ENCODE data around the gene SMARCD3.

The SMARCD3 gene

DNA sequence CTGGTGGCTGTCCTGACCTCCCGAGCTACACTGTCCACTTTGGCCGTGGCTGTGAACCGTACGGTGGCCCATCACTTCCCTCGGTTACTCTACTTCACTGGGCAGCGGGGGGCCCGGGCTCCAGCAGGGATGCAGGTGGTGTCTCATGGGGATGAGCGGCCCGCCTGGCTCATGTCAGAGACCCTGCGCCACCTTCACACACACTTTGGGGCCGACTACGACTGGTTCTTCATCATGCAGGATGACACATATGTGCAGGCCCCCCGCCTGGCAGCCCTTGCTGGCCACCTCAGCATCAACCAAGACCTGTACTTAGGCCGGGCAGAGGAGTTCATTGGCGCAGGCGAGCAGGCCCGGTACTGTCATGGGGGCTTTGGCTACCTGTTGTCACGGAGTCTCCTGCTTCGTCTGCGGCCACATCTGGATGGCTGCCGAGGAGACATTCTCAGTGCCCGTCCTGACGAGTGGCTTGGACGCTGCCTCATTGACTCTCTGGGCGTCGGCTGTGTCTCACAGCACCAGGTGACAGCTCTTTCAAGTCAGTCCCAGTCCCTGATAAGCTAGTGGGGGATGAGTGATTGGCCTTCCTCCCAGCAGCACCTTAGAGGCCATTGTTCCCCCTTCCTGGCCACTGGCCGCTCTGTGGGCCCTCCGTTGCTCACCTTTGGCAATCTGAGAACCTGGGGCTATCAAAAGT, 13.3 kb downstream of the SMARCD3 start:
- no peak for DNase-seq

GRCh38 chr7:151233804-151234203, 14.7 kb downstream of the SMARCD3 start:
- DNase-seq = no peak

DNA sequence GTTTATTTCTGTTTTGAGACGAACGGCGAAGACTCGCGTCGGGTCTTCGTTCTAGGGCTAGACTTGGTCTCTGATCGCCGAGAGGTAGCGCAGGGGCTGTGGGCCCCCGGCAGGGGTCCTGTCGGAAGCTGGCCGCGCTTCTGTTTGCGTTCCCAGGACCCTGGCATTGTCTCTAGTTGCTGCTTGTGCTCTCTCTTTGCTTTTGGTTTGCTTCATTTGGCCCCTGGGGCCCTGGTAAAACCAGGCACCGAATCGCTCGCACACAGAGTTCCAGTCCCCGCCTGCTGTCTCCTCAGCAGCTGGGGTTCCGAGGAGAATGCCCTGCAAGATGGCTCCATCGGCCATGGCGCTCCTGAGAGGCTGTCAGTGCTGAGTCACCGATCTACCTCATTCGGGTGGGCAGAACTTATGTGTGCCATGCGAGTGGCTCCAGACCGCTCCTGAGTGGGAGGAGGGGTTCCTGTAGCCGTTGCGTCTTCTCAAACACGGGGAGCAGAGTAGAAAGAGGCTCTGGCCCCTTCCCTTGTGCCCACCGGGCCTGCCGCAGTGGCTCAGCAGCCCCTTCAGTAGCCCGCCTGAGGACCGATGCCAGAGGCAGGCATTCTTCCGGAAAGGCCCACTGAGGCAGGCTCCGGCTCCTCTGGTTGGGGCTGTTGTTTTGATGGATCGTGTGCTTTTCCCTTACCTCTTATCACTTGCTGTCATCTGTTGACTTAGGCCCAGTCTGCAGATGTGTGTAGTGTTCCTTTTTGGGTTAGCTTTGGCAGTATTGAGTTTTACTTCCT, 15.4 kb downstream of the SMARCD3 start:
- peak; percentile 47 for DNase-seq

GRCh38 chr7:151232091-151232916, 16.2 kb downstream of the SMARCD3 start, which contains the start of gene CHPF2:
Gene CHPF2 (plus strand): TSS chr7:151232483. CDS start chr7:151234012, 1,529 bp downstream.
- peak; percentile 81 for DNase-seq

- DNase-seq = no peak
Observed at GRCh38 chr7:151231080-151231479, 17.4 kb downstream of the SMARCD3 start.

DNA sequence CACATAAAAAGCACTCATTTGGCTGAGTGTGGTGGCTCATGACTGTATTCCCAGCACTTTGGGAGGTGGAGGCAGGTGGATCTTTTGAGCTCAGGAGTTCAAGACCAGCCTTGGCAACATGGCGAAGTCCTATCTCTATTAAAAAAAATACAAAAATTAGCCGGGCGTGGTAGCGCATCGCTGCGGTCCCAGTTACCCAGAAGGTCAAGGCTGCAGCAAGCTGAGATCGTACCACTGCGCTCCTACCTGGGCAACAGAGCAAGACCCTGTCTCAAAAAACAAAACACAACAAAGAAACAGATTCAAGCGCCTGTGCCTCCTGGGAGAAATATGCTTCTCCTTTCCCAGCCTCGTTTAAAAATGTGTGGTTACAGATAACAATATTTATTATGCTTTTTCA, 19.2 kb downstream of the SMARCD3 start:
- DNase-seq = no peak

GRCh38 chr7:151228024-151228866, 20.2 kb downstream of the SMARCD3 start:
- no peak for DNase-seq

DNA sequence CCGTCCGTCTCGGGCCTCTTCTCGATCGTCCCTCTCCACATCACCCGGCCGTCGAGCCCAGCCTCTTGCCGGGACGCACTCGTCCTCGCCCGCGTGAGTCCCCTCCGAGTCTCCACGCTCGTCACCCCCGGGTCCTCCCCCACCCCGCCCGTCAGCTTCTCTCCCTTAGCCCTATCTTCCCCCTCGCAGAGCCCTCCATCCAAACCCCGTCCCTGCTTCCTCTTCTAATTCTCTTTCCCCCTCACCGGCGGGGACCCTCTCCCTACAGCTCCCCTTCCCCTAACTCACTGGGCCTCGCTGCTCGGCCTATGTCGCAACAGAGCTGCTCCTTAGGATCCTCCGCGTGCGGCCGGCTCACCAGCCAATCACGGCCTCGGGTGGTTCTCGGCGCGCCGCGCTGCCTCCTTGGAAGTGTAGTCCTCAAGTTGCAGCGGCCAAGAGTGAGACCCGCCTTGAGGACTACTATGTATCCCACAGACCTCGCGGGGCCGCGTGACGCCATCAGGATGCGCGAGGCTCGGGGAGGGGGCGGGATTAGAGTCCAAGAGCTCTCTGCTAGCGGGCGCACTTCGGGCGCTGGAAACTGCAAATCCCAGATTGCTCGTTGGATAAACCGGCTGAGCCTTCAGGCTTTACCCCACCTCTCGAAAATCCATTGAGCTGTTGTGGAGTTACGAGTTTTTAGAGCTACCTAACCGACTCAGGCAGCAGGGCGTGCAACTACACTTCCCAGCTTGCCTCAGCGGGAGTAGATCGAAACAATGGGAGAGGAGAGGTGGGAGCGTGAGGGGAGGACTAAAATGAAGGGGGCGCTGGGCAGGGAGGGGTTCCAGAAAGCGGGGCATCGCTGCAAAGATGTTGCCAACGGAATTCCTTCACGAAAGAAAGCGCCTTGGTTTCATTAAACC, 21.4 kb downstream of the SMARCD3 start, which contains the start of gene ABCF2:
ABCF2 (minus strand) TSS at position 331 of the 908 bp plus-strand sequence. CDS start 747 bp downstream, outside the sequence.
- peak; percentile 99 for DNase-seq

DNA sequence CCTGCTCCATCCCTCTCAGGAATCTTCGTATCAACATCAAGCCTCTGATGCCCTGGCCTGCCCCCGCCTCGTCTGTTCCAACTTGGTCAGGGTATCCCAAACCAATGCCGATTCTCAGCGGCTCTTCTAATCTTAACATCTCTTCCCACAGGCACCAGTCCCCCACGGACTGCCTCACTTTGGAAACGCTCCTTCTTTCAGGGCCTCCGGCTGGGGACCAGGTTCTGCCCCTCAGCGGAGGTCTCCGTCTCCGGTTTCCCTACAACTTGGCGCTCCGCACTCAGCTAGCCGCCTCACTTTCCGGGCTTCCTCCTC, 22.0 kb downstream of the SMARCD3 start:
- no peak for DNase-seq

DNA sequence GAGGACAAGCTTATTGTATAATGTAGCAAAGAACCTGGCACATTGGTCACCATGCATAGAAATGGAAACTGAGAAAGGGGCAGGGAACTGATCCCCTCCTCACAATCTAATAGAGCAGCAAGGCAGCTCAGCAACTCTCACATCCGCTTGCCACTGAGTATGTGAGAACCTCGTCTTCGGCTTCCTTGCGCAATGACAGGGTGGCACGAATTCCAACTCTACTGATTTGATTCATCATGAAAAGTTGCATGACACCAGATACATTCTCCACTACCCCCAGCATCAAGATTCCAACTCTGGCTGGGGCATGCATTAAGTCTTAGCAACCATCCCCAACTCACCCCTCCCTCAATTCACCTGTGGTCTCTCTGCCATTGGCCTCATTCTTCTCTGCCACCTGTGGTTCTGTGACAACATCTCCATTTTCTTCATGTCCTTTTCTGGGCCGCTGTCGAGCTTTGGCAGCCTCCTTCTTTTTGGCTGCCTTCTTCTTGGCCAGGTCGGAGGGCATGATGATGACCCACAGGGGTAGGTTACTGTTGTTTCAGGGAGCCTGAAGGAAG, 22.5 kb downstream of the SMARCD3 start:
- no peak for DNase-seq

DNA sequence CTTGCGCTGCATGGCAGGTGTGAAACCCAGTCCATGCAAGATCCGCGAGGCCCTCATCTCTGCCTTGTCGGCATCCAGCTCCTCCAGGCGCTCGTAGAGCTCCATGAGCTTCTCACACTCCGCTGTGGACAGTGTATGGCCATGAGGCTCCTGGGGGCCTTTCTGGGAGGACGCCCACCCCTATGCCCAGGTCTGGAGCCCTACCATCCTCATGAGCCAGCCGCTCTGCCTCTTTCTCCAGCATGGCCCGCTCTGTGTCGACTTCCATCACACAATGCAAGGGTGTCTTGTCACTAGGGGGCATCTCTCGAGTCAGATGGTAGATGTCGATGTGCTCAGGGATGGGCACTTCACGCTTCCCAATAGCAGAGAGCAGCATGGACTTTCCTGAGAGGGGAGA, 24.8 kb downstream of the SMARCD3 start:
- no peak for DNase-seq

DNA sequence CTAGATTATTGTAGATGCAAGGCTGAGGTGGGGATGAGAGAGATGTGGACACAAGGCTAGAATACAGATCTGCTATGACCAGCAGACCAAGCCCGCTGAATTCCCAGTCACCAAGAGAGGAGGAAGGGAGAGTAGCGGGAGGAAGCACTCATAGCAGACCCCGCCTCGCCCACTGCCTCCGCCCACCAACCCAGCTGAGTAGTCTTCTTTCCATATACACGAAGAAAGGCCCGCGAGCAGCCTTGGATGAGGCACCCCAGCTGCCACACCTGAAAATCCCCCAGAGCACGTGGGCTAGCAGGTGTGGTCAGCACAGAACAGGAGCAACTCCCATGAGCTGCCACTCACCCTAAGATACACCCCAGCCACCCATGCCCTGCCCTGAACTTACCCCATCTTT, 30.3 kb downstream of the SMARCD3 start:
- DNase-seq = no peak

GRCh38 chr7:151215396-151215795, 33.1 kb downstream of the SMARCD3 start:
- no peak for DNase-seq

DNA sequence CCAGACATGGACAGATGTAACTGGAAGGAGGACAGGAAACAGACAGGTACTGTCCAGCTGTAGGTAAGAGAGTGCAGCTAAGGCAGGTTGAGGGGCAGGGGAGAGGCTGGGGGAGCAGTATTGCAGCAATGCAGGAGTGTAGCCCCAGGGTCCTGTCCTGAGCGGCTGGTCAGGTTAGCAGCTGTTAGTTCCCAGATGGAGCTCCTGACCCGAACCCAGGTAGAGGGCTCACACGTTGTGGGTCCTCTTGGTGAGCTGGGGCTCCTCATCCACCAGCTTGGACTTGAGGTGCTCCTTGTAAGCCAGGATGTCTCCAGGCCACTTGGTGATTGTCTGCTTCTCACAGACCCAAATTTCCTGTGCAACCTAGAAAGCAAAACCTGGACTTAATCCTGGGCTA, 34.7 kb downstream of the SMARCD3 start:
- no peak for DNase-seq

DNA sequence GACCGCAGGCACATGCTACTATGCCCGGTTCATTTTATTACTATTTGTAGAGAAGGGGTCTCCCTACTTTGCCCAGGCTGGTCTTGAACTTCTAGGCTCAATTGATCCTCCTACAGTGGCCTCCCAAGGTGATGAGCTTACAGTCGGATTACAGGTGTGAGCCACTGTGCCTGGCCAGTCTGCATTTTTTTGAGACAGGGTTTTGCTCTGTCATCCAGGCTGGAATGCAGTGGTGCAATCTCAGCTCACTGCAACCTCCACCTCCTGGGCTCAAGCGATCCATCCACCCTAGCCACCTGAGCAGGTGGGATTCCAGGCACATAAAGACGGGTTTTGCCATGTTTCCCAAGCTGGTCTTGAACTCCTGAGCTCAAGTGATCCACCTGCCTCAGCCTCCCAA, 35.9 kb downstream of the SMARCD3 start:
- DNase-seq = no peak

DNA sequence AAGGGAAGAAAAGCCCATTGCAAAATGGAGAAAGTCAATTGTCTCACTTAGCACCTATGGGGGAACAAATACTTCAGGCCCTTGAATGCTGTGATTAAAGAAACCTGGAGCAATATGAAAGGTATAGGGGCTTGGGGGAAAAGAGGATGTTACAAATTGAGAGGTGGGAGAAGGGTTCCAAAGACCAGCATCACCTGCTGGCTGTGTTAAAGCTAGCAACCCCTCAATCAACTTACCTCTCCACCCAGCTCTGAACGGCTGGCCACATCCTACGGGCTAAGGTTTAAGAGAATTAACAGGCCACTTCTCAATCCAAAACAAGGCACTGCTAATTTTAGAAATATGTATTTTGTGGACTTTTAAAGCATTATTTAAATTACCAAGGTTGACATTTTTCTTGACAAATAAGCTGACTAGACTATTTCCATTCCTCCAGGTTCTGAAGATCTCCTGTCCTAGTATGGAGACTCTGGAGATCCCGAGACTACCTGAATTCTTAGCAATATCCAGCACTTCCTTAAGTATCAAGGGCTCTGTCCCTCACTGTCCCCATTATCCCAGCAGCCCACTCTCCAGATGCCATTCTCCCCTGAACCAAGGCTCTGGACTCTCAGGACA, 37.2 kb downstream of the SMARCD3 start:
- DNase-seq = no peak

GRCh38 chr7:151210087-151210854, 38.2 kb downstream of the SMARCD3 start, which contains the start of gene H2BK1:
Gene H2BK1 (minus strand): TSS chr7:151210488. CDS start chr7:151210318, 170 bp downstream.
- no peak for DNase-seq

- DNase-seq = no peak
Observed at GRCh38 chr7:151209588-151209987, 38.9 kb downstream of the SMARCD3 start.

DNA sequence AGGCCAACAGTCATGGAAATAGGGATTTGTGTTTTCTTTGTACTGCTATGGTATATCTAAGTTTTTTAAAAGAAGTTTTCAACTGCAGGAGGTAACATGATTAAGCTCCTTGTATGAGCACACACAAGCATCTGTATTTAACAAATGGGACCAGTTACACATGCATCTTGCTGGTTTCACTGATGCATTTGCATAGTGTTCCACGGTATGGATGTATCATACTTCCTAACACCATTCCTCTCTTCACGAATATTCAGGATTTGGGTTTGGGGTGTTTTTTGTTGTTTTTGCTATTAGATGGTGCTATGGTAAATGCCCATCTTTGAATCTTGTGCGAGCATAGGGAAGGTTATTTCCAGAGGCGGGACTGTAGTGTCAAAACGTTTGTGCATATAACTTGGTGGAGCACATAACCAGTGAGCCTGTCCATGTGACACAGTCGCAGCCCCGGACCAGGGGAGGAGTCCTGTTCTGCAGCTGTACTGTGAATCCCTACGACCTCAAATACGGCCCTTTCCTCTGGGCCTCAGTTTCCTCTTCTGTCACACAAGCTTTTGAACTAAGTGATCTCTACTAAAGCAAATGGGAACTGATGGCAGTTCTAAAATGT, 40.1 kb downstream of the SMARCD3 start:
- DNase-seq = no peak
